Measurements from ENCODE around the gene SLC9A2.

SLC9A2 gene

GRCh38 chr2:102736410-102737409, 117.4 kb downstream of the SLC9A2 start:
- peak in 1 of 2 experiments; percentile 67 for DNase-seq

GRCh38 chr2:102737431-102737830, 118.1 kb downstream of the SLC9A2 start:
- DNase-seq: no peak

GRCh38 chr2:102743259-102743658, 123.9 kb downstream of the SLC9A2 start:
- no peak for DNase-seq

GRCh38 chr2:102748107-102748506, 128.8 kb downstream of the SLC9A2 start:
- DNase-seq: no peak

GRCh38 chr2:102749938-102750337, 130.6 kb downstream of the SLC9A2 start:
- no peak for DNase-seq

- DNase-seq: peak; percentile 2 to 60
Measured at GRCh38 chr2:102753563-102754159, 134.3 kb downstream of the SLC9A2 start.

GRCh38 chr2:102754456-102755145, 135.2 kb downstream of the SLC9A2 start:
- DNase-seq: no peak

GRCh38 chr2:102755284-102755683, 135.9 kb downstream of the SLC9A2 start:
- DNase-seq: no peak

GRCh38 chr2:102758439-102758838, 139.1 kb downstream of the SLC9A2 start:
- no peak for DNase-seq

All from SW 1271 (cell line).